GM18951 (cell line): ENCODE measurements around the gene WRAP53.

Experiments
- POLR2A ChIP-seq: IDR thresholded peaks from 4 replicates; pipeline ENCODE4 v1.6.1; 2011; ENCODE audit warnings: mild to moderate bottlenecking; ENCODE audit not compliant: insufficient read length, insufficient read depth; ENCODE audit errors: extremely low read depth
- in situ Hi-C: fragments of 300-500 bp; cut with MboI; formaldehyde crosslinking; loops from one replicate; pipeline ENCODE4 v1.12.0; 2022; ENCODE audit warnings: low sequenced_read_pairs, mixed read lengths, inconsistent platforms; ENCODE audit not compliant: unreplicated experiment

The WRAP53 gene

DNA sequence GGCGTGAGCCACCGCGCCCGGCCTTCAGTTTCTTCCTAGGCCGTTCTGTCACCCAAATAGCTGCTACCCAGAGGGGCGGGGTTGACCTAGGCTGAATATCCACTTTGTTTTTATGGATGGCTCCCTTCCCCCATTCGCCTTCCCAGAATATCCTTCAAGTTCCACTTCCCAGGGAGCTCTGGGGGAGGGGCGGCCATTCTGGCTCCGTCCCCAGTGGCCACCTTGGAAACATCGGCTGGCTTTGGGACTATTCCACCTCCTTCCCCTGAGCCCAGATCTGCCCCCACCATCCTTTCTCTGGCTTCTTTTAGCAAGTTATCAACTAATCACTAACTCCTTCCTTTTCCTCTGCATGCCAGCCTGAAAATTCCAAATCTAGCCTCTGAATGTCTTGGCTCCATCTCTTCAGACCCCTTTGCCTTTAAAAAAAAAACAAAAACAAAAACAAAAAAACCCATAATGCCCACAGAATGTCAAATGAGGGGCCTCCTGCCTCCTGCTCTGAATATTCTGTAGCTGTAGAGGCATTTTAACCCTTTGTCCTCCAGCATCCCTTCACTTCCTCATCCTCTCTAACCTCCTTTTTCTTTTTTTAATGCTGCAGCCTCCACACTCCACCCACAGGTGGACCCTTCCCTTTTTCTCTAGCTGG is 31.2 kb upstream of the WRAP53 start:
- no peak for TF ChIP-seq POLR2A
- in situ Hi-C loops, result loop anchor here (5.0 kb wide), 1 partner anchor 60 kb away; the partner anchor contains the start of gene DNAH2

- TF ChIP-seq POLR2A, result peak; percentile 30
- in situ Hi-C loops, result no loop called here
Observed at GRCh38 chr17:7667656-7668406, 20.4 kb upstream of the WRAP53 start.

DNA sequence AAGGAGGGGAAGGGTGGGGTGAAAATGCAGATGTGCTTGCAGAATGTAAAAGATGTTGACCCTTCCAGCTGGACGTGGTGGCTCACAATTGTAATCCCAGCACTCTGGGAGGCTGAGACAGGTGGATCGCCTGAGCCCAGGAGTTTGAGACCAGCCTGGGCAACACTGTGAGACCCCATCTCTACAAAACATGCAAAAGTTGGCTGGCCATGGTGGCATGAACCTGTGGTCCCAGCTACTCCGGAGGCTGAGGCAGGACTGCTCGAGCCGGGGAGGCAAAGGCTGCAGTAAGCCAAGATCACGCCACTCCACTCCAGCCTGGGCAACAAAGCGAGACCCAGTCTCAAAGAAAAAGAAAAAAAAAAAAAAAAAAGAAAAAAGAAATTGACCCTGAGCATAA is 19.8 kb upstream of the WRAP53 start:
- in situ Hi-C loops, result no loop called here
- no peak for TF ChIP-seq POLR2A

GRCh38 chr17:7673239-7673638 is 15.0 kb upstream of the WRAP53 start:
- no peak for TF ChIP-seq POLR2A
- in situ Hi-C loops, result no loop called here

- in situ Hi-C loops, result no loop called here
Observed at GRCh38 chr17:7674934-7675333, 13.3 kb upstream of the WRAP53 start.

DNA sequence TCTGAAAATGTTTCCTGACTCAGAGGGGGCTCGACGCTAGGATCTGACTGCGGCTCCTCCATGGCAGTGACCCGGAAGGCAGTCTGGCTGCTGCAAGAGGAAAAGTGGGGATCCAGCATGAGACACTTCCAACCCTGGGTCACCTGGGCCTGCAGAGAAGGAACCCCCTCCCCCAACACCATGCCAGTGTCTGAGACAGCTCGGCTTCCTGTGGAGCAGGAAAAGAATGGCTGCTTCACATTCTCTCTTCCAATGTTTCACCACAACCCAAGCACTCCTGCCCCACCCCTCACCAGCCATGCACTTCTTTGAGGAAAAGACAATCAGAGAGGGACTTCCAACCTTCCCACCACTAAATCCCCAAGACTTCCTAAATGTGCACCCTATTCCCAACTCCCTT is 11.7 kb upstream of the WRAP53 start:
- in situ Hi-C loops, result no loop called here

More at GRCh38 chr17:7674934-7675333, 13.3 kb upstream of the WRAP53 start:
- no peak for TF ChIP-seq POLR2A

GRCh38 chr17:7677388-7678067 is 10.7 kb upstream of the WRAP53 start:
- TF ChIP-seq POLR2A, result no peak
- in situ Hi-C loops, result no loop called here

More for the DNA sequence above, 11.7 kb upstream of the WRAP53 start:
- no peak for TF ChIP-seq POLR2A

- in situ Hi-C loops, result no loop called here
- TF ChIP-seq POLR2A, result no peak
Observed at GRCh38 chr17:7684851-7685532, 3.3 kb upstream of the WRAP53 start.

GRCh38 chr17:7685533-7686221 is 2.6 kb upstream of the WRAP53 start:
- in situ Hi-C loops, result no loop called here
- TF ChIP-seq POLR2A, result peak; percentile 71

- in situ Hi-C loops, result no loop called here
- peak; percentile 85 for TF ChIP-seq POLR2A
Observed at GRCh38 chr17:7686222-7687071, 1.8 kb upstream of the WRAP53 start.

GRCh38 chr17:7687072-7687907 is 987 bp upstream of the WRAP53 start, which contains the start of gene TP53:
TSS of gene TP53 (minus strand) at chr17:7687490. CDS start at chr17:7676594, 10,896 bp downstream.
- in situ Hi-C loops, result no loop called here
- TF ChIP-seq POLR2A, result peak; percentile 97
